GM18870 (cell line): Measurements from ENCODE around the gene WWTR1.

ENCODE experiments used
- ATAC-seq: cut with Tn5 transposase; IDR thresholded peaks from one replicate; pipeline ENCODE4 v1.9.1; 2021; ENCODE audit warnings: moderate library complexity; ENCODE audit not compliant: unreplicated experiment

Gene WWTR1

DNA sequence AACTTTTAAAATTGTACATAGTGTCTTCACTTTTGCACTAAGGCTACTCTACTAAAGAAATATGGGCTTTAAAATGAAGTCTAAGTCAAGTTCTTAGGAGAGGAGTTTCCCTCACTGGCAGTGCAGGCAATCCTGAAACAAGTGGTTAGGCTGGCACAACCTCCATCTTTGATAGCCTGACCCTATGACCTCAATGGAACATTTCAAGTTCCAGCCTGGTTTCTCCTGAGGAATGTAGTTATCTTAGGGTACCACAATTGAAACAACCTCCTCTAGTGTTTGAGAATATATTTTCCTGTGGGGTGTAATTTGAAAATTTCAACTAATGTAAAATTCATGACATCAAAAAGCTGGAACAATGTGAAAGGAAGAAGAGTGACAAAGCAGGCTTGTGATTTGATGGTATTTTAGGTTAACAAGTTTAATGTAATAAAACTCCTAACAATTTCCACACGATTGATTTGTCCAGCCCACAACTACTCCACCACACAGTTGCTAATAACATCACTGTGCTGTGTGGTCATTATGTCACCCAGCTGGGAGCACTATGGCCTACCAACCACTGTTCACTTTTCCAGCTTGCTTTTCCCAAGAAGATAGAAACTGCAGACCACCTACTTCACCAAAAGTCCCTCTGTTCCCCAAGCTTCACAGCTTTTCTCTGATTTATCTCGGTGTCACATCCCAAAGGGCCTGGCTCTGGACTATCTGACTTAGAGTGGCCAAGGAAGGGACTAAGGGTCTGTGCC, 1.8 kb downstream of the WWTR1 start:
- ATAC-seq: no peak

- no peak for ATAC-seq
Measured at GRCh38 chr3:149654188-149654601, 3.6 kb downstream of the WWTR1 start.

DNA sequence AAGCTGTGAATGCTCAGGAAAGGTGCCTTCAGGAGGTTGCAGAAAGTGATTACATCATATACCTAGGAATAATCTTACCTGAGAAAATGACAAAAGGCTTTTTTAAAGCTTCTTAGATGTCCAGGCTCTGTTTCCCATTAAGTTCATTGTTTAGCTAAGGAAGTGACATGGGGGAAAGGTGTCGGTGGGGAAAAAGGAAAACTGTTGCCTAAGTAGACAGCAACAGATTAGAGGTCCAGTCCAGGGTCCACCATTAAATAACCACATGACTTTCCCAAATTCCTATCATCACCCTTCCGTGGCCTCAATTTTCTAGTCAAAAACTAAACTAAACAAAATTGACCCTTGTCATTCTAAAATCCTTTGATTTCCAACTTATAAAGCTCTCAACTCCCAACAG, 4.3 kb downstream of the WWTR1 start:
- ATAC-seq: no peak

- ATAC-seq: no peak
Measured at GRCh38 chr3:149653136-149653535, 4.7 kb downstream of the WWTR1 start.

- ATAC-seq: no peak
Measured at GRCh38 chr3:149650828-149651227, 7.0 kb downstream of the WWTR1 start.

DNA sequence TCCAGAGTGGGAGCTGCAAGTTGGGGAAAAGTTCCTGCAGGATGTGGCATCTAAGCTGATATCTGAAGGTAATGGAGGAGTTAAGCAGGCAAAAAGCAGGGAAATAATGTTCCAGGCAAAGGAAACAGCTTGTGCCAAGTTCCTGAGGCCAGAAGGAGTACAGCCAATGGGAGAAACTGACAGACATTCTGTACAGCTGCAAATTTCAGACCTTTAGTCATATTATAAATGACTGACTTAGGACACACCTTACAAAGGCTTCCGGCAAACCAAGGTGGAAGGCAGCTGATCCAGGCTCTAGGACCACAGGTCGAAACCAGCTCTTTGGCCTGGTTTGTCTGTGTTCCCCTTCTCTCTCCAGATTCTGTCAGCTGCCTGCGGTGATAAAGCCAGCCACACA, 9.3 kb downstream of the WWTR1 start:
- ATAC-seq: no peak

DNA sequence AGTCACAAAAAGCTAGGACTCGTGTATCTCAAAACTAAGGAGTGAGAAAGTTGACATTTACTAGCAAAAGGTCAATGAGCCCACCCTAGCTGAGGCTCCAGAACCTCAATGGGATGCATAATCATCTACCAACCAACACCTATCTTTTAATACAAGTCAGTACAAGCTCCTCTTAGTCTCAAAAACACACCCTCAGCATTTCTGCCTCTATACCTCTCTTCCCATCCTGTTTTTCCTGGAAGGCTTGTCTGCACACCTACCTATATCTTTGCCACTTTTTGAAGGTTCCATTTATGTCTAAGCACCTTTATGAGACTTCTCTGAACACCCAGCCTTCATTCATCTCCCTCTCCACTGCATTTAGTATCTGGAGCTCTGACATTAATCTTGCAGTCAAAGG, 10.0 kb downstream of the WWTR1 start:
- no peak for ATAC-seq

- ATAC-seq: peak; percentile 76
Measured at GRCh38 chr3:149647285-149647684, 10.5 kb downstream of the WWTR1 start.

- no peak for ATAC-seq
Measured at GRCh38 chr3:149646181-149646766, 11.6 kb downstream of the WWTR1 start.

GRCh38 chr3:149643963-149644362, 13.9 kb downstream of the WWTR1 start:
- ATAC-seq: no peak

DNA sequence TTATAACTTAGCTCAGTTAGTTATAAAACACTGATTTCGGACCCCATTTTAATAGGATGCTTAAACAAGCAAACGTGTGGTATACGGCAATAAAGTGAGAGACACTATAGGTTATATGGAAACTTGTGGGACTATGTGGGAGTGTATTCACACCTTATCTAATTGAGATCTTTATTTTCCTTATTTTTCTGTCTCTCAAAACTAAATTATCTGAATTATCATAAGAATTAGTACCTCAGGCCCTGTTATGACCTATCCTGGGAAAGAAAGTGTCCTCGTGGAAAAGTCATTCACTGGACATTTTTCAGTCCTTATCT, 14.4 kb downstream of the WWTR1 start:
- ATAC-seq: no peak

DNA sequence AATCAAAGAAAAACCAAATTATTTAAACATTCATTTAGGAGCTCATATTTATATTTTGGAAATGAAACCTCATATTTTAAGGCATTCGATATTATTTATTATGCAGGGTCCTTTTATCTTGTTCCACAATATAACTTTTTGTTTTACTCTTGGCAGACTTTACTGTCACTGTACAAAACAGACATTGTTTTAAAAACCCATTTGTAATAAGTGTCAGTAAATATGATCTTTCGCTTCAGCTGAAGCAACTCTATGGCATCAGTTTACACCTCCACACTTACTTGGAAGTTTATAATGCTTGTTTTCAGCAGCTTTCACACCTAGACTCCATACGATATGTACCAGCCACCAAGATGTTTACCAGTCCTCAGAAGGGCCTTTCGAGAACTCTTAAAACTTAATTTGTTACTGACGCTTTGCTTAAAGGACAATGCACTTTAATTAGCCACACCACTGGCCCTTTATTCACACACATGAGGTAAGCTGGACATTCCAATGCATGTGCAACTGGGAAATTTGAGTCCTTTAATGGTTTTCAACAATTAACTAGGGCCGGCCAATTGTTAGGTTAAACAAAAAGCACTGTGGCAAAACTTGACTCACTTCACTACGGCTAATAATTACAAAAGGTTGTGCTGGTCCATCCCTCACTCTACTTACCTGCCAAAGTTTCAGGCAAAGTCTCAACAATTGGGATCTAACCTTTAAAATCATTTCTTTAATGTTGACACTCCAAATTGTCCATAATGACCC, 16.7 kb downstream of the WWTR1 start:
- ATAC-seq: no peak

GRCh38 chr3:149639093-149639486, 18.7 kb downstream of the WWTR1 start:
- no peak for ATAC-seq

- no peak for ATAC-seq
Measured at GRCh38 chr3:149638228-149639092, 19.4 kb downstream of the WWTR1 start.

DNA sequence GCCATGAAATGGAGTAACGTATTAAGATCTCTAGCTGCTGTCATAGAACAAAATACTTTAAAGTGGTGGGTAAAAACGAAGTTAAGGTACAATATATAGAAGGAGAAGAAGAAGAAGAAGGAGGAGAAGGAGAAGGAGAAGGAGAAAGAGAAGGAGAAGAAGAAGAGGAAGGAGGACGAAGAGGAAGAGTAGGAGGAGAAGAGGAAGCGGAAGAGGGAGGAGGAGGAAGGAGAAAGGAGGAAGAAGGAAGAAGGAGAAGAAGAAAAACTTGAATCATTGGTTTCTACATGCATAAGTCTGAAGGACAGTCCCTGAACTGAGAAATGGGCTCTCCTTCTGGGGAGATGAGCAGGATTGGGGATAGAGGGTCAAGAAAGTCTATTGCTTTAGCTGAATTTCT, 22.4 kb downstream of the WWTR1 start:
- no peak for ATAC-seq

DNA sequence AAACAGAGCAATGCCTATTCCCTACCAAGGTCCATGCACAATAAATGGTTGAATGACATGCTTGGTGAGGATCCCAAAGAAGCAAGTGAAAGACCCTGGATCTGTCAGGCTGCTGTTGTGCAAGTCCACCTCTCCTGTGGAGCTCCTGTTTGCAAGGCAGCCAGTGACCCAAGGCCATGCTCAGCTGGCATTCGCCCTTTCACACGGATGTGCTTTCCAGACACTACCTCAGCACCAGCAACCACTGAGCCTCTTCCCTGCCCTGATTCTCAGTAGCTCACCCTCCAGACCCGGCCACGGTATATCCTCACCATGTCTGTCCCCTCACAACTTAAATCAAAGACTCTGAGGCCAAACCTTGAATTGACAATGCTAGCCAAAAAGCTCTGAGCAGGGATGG, 23.3 kb downstream of the WWTR1 start:
- no peak for ATAC-seq

- no peak for ATAC-seq
Measured at GRCh38 chr3:149634072-149634471, 23.8 kb downstream of the WWTR1 start.

DNA sequence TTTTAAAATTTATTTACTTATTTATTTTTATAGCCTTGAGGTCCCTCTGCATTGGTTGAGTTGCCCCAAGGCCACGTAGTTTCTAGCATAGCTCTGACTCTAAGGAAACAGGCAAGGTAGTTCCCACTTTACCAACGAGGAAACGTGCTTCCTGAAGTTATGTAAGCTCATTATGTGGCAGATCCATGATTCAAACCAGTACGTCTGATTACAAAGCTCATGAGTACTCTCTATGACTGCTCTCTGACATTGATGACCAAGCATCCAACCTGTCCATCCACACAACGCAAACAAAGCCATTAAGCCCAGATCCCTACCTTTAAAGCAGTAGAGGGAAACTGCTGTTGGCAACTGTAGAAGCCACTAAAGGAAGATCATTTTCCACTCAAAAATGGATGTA, 25.6 kb downstream of the WWTR1 start:
- no peak for ATAC-seq

- ATAC-seq: no peak
Measured at GRCh38 chr3:149630806-149631205, 27.0 kb downstream of the WWTR1 start.

DNA sequence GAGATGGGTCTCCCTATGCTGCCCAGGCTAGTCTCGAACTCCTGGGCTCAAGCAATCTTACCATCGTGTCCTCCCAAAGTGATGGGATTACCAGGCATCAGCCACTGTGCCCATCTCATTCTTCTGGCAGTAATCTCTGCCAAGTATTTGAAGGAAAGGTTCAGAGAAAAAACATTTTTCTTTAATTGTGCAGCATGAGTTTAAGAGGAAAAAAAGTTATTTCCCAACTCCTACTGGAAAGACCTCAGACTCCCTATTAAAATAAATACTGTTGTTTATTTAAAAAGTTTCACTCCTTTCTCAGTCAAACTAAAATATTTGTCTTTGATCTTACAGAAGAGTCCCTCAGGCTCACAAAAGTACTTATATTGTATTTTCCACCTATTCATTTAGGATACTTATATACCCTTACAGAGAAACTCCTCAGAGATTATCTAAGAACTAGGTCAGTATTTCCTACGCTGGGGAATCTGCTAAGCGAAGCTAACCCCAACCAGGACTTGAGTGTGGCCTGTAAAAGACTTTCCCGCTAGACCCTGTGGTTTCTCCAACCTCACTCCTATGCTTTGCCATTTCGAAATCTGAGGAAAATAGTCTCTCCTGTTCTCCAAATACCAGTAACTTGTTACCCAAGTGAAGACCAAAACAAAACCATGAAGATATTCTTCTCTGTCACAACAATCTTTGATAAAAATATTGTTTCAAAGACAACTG, 28.7 kb downstream of the WWTR1 start:
- ATAC-seq: no peak

- ATAC-seq: no peak
Measured at GRCh38 chr3:149626671-149627070, 31.2 kb downstream of the WWTR1 start.
